Suprapubic skin (tissue), 4 donors: ENCODE measurements around the gene SCAF8. TPM values are rescaled to one million over a fixed set of nuclear protein-coding genes. Genes with fewer than 3 reads are reported as not detected.

ENCODE experiments used
- DNase-seq, 2 donors: peaks; one replicate each; pipeline ENCODE4 v3.0.0-alpha.2; 2019; ENCODE audit warnings: low spot score in 2 of 2
- H3K27ac ChIP-seq: fragments of 200-600 bp; sonication (generic); one replicate; pipeline ENCODE4 v1.5.1; 2019
- H3K27me3 ChIP-seq: fragments of 200-600 bp; sonication (generic); one replicate; pipeline ENCODE4 v1.5.1; 2019
- H3K36me3 ChIP-seq: fragments of 200-600 bp; sonication (generic); one replicate; pipeline ENCODE4 v1.5.1; 2019
- H3K4me1 ChIP-seq: fragments of 200-600 bp; sonication (generic); one replicate; pipeline ENCODE4 v1.5.1; 2019
- H3K4me3 ChIP-seq: fragments of 200-600 bp; sonication (generic); one replicate; pipeline ENCODE4 v1.5.1; 2019; ENCODE audit warnings: mild to moderate bottlenecking
- H3K9me3 ChIP-seq: fragments of 200-600 bp; sonication (generic); one replicate; pipeline ENCODE4 v1.5.1; 2019
- CTCF ChIP-seq, 2 donors: fragments of 200-600 bp in 1 of 2; fragments of 450-650 bp in 1 of 2; sonication (generic) in 1 of 2; IDR thresholded peaks; one replicate each; pipeline ENCODE4 v1.5.1; 2016 to 2019; ENCODE audit warnings: antibody characterized with exemption in 2 of 2, mild to moderate bottlenecking in 1 of 2, moderate library complexity in 1 of 2
- EP300 ChIP-seq: sonication (generic); formaldehyde crosslinking; IDR thresholded peaks from one replicate; pipeline ENCODE4 v1.6.1; 2017; ENCODE audit warnings: antibody characterized with exemption
- POLR2A ChIP-seq, 2 donors: fragments of 450-650 bp; IDR thresholded peaks; one replicate each; pipeline ENCODE4 v1.6.1; 2017; ENCODE audit warnings: antibody characterized with exemption in 2 of 2, mild to moderate bottlenecking in 2 of 2, moderate library complexity in 2 of 2
- POLR2AphosphoS5 ChIP-seq, 3 donors: sonication (generic); formaldehyde crosslinking; IDR thresholded peaks; one replicate each; pipeline ENCODE4 v1.6.1; 2017; ENCODE audit warnings: antibody characterized with exemption in 3 of 3
- WGBS: methylation state at CpG from one replicate; pipeline ENCODE4 v1.1.5; 2018; 5-methylcytosine and 5-hydroxymethylcytosine counted together
- total RNA-seq, 4 donors: library from RNA; depleted of rRNA; stranded (reverse); fragments of >200 nt; gene quantifications; one replicate each; pipeline ENCODE4 v1.1.0, GENCODE V29; 2016

The SCAF8 gene
- total RNA-seq, 4 donors from 2014 or later = 34.1 to 63.7 (median 41.0) TPM

DNA sequence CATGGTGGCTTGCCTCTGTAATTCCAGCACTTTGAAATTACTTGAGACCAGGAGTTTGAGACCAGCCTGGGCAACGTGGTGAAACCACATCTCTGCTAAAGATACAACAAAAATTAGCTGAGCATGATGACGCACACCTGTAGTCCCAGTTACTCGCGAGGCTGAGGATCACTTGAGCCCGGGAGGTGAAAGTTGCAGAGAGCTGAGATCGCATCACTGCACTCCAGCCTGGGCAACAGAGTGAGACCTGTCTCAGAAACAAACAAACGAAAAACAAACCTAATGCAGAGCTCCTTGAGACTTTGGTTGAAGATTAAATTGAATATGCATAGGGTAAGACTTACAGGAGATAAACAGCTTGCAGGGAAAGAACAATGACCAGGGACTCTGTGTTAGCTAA is 80.8 kb downstream of the SCAF8 start:
- H3K4me3 ChIP-seq = no peak overlapping the region
- no peaks in the 10 kb centered on the region for H3K9me3 ChIP-seq
- H3K27ac ChIP-seq = no peak overlapping the region
- TF ChIP-seq EP300 (no peak), POLR2A (IDR thresholded peaks at IDR 0.05) (no peak), POLR2AphosphoS5 (IDR thresholded peaks at IDR 0.05) (no peak), CTCF (IDR thresholded peaks at IDR 0.05) (no peak)
- DNase-seq = no peak
- WGBS = 98% methylated on average over 7 of the region's 7 CpGs
- H3K27me3 ChIP-seq = no peaks in the 10 kb centered on the region
- H3K4me1 ChIP-seq = no peaks in the 10 kb centered on the region
- peaks cover 86% of the 10 kb centered on the region for H3K36me3 ChIP-seq

DNA sequence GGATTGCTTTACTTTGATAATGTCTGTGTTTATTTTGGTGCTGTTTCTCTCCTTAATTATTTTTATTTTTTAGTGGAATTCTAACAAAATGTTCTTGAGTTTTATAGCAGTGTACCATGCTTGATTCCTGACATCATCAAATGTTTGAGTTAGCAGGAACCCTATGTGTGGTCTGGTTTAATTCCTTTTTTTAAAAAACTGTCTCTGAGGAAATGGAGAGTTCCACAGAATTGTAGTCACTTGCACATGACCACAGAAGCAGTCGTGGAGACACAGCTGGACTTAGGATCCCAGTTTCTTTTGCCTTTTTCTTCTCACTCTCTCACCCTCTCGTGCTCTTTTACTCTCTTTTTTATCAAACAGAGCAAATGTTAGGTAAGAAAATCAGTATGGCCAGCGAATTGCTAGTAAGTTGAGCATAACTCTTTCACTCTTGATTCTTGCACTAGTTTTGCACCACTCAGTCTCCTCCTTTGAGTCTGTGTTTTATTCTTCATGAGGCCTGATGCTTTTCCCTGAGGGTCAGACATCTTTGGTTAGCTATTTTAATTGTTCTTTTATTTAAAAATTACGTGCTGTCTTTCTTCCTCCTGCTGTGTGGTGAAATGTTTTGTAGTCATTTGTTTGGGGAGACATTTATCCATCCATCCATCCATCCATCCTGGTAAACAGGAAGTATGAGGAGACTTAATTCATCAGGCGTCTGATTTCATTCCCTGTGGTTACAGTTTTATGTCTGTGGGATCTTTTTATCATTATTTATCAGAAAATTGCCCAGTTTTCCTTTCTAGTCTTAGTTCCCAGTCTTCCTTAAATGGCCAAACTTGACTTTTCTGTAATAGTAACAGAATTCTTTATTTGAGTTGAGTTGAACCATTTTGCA is 83.0 kb downstream of the SCAF8 start:
- no peak for DNase-seq
- H3K27ac ChIP-seq = no peak overlapping the region
- 76% methylated on average over 5 of the region's 5 CpGs for WGBS
- no peaks in the 10 kb centered on the region for H3K9me3 ChIP-seq
- H3K27me3 ChIP-seq = no peaks in the 10 kb centered on the region
- peaks cover 88% of the 10 kb centered on the region for H3K36me3 ChIP-seq
- H3K4me3 ChIP-seq = no peak overlapping the region
- no peak for TF ChIP-seq POLR2A (IDR thresholded peaks at IDR 0.05)
- TF ChIP-seq POLR2AphosphoS5 (IDR thresholded peaks at IDR 0.05) = no peak
- no peak for TF ChIP-seq CTCF (IDR thresholded peaks at IDR 0.05)
- TF ChIP-seq EP300 = no peak
- no peaks in the 10 kb centered on the region for H3K4me1 ChIP-seq

- peaks cover 8% of the 10 kb centered on the region for H3K4me1 ChIP-seq
- DNase-seq = no peak
- H3K4me3 ChIP-seq = no peak overlapping the region
- H3K27me3 ChIP-seq = no peaks in the 10 kb centered on the region
- H3K9me3 ChIP-seq = no peaks in the 10 kb centered on the region
- 96% methylated on average over 1 of the region's 1 CpG for WGBS
- no peak overlapping the region for H3K27ac ChIP-seq
- TF ChIP-seq CTCF (IDR thresholded peaks at IDR 0.05) = no peak
- no peak for TF ChIP-seq EP300
- TF ChIP-seq POLR2AphosphoS5 (IDR thresholded peaks at IDR 0.05) = no peak
- no peak for TF ChIP-seq POLR2A (IDR thresholded peaks at IDR 0.05)
- H3K36me3 ChIP-seq = peaks cover 78% of the 10 kb centered on the region
Measured at GRCh38 chr6:154821099-154821498, 87.9 kb downstream of the SCAF8 start.

GRCh38 chr6:154821638-154822037 is 88.4 kb downstream of the SCAF8 start:
- WGBS = 93% methylated on average over 2 of the region's 2 CpGs
- H3K27me3 ChIP-seq = no peaks in the 10 kb centered on the region
- H3K36me3 ChIP-seq = peaks cover 73% of the 10 kb centered on the region
- peaks cover 8% of the 10 kb centered on the region for H3K4me1 ChIP-seq
- TF ChIP-seq EP300 (no peak), CTCF (IDR thresholded peaks at IDR 0.05) (no peak), POLR2A (IDR thresholded peaks at IDR 0.05) (no peak), POLR2AphosphoS5 (IDR thresholded peaks at IDR 0.05) (no peak)
- no peak overlapping the region for H3K27ac ChIP-seq
- DNase-seq = no peak
- H3K4me3 ChIP-seq = no peak overlapping the region
- H3K9me3 ChIP-seq = no peaks in the 10 kb centered on the region

DNA sequence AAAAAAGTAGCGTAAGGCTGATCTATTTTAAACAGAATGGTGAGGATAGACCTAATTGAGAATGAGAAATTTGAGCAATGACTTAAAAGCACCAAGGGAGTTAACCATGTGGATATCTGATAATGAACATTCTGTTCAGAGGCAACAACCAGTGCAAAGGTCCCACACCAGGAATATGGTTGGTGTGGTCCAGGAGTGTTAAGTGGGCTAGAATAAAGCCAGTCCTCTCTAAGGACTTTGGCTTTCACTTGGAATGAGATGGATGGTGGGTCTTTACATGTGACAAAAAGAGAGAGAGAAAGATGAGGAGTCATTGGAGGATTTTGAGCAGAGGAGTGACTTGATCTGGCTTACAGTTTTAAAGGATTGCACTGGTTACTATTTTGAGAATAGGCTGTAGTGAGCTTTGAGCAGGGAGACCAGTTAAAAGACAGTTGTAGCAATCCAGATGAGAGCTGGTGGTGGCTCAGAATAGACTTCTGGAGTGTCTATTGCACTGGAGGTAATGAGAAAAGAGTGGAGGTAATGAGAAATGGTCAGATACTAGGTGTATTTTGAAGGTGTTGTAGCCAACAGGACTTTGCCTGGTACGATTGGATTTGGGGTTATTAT is 89.8 kb downstream of the SCAF8 start:
- no peak overlapping the region for H3K27ac ChIP-seq
- TF ChIP-seq CTCF (IDR thresholded peaks at IDR 0.05) (no peak), EP300 (no peak), POLR2AphosphoS5 (IDR thresholded peaks at IDR 0.05) (no peak), POLR2A (IDR thresholded peaks at IDR 0.05) (no peak)

More for the DNA sequence above, 89.8 kb downstream of the SCAF8 start:
- DNase-seq = no peak
- 91% methylated on average over 2 of the region's 2 CpGs for WGBS
- H3K9me3 ChIP-seq = no peaks in the 10 kb centered on the region
- H3K36me3 ChIP-seq = peaks cover 76% of the 10 kb centered on the region
- H3K4me3 ChIP-seq = no peak overlapping the region
- peaks cover 8% of the 10 kb centered on the region for H3K4me1 ChIP-seq
- H3K27me3 ChIP-seq = no peaks in the 10 kb centered on the region
